C4-2B (cell line): ENCODE data around the gene ZMYND11.

Experiments
- CTCF ChIP-seq: fragments of 450-650 bp; conservative IDR thresholded peaks from 2 replicates; pipeline ENCODE4 v1.5.1; 2017; ENCODE audit warnings: mild to moderate bottlenecking
- ZFX ChIP-seq: fragments of 450-650 bp; IDR thresholded peaks from 2 replicates; pipeline ENCODE4 v1.6.1; 2017

GRCh38 chr10:201328-201771 lies 66.1 kb downstream of the ZMYND11 start:
- TF ChIP-seq CTCF: no peak
- TF ChIP-seq ZFX: no peak
